Endodermal cell (in vitro differentiated cells): ENCODE results near the gene CYP19A1. TPM values are rescaled to one million over a fixed set of nuclear protein-coding genes. Genes with fewer than 3 reads are reported as not detected.

ENCODE experiments used
- DNase-seq: peaks from one replicate; pipeline ENCODE4 v3.0.0-alpha.2; 2017
- H3K27ac ChIP-seq: 2 replicates; pipeline ENCODE4 v1.5.1; 2013; ENCODE audit warnings: mild to moderate bottlenecking, low read depth, low read length, moderate library complexity
- H3K27me3 ChIP-seq: 2 replicates; pipeline ENCODE4 v1.6.1; 2013; ENCODE audit warnings: mild to moderate bottlenecking, low read length, moderate library complexity; ENCODE audit not compliant: insufficient read depth, control insufficient read depth, poor library complexity, severe bottlenecking
- H3K36me3 ChIP-seq: 2 replicates; pipeline ENCODE4 v1.7.0; 2013; ENCODE audit warnings: mild to moderate bottlenecking, low read length, moderate library complexity; ENCODE audit not compliant: control insufficient read depth, insufficient read depth
- H3K4me1 ChIP-seq: one replicate; pipeline ENCODE4 v1.7.0; 2013; ENCODE audit warnings: low read length; ENCODE audit not compliant: control insufficient read depth, insufficient read depth
- H3K4me3 ChIP-seq: 2 replicates; pipeline ENCODE4 v1.5.1; 2013; ENCODE audit warnings: mild to moderate bottlenecking, low read length, moderate library complexity
- H3K9ac ChIP-seq: 2 replicates; pipeline ENCODE4 v1.6.1; 2013; ENCODE audit warnings: mild to moderate bottlenecking, low read length, moderate library complexity; ENCODE audit not compliant: poor library complexity, severe bottlenecking; ENCODE audit errors: extremely low read depth
- H3K9me3 ChIP-seq: 2 replicates; pipeline ENCODE4 v1.6.1; 2013; ENCODE audit warnings: mild to moderate bottlenecking, low read length, moderate library complexity; ENCODE audit not compliant: control insufficient read depth
- H3K27ac Mint-ChIP-seq: 2 replicates; pipeline ENCODE4 v1.8.0; 2020; ENCODE audit warnings: mixed read lengths
- H3K27me3 Mint-ChIP-seq: 2 replicates; pipeline ENCODE4 v1.8.0; 2021; ENCODE audit warnings: mild to moderate bottlenecking, mixed read lengths; ENCODE audit not compliant: insufficient read depth
- H3K36me3 Mint-ChIP-seq: 2 replicates; pipeline ENCODE4 v1.8.0; 2020; ENCODE audit warnings: low read depth, mixed read lengths
- H3K4me1 Mint-ChIP-seq: 2 replicates; pipeline ENCODE4 v1.8.0; 2020; ENCODE audit warnings: mixed read lengths
- H3K4me3 Mint-ChIP-seq: 2 replicates; pipeline ENCODE4 v1.8.0; 2020; ENCODE audit warnings: mild to moderate bottlenecking, moderate library complexity, mixed read lengths
- H3K9me3 Mint-ChIP-seq: 2 replicates; pipeline ENCODE4 v1.8.0; 2020; ENCODE audit warnings: mild to moderate bottlenecking, mixed read lengths
- WGBS, 2 experiments: methylation state at CpG; one replicate each; pipeline versions ENCODE4 v1.1.5 to v1.1.7; 2013; ENCODE audit warnings: missing lambda C conversion rate in 2 of 2, mixed read lengths in 1 of 2; ENCODE audit not compliant: insufficient coverage in 1 of 2, insufficient read length in 1 of 2; 5-methylcytosine and 5-hydroxymethylcytosine counted together
- total RNA-seq, 2 donors: library from RNA; stranded (reverse); fragmentation: NEBNext Ultra II Directional in 1 of 2; extraction: Animal tissue kit (Norgen Biotek cat#: 25700) in 1 of 2; gene quantifications; 2 replicates in 1 of 2; 3 replicates in 1 of 2; pipeline ENCODE4 v1.2.1, GENCODE V29; 2021
- TF ChIP-seq, protein P1 (sequence below): fragments of 200-600 bp; sonication (generic); conservative IDR thresholded peaks from 2 replicates; pipeline ENCODE4 v1.5.0; 2021; ENCODE audit warnings: antibody characterized with exemption, mild to moderate bottlenecking

CYP19A1 gene
- total RNA-seq, 2 donors from 2014 or later = not detected

DNA sequence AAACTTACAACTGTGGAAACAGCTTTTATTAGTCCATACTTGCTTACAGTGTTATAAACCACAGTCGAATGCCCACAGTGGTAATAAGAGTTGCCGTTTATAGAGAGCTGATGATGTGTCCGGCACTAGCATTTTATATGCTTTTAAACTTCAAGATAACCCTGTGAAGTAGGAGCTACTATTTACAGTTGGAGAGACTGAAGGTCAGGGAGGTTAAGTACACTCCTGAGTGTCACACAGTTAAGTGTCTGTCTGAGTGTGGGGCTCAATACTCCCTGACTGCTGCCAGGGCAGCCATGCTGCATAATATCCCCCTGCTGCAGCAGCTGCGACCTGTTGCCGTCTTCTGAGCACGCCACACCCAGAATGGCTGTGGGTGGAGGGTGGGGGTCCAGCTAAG, 153.8 kb downstream of the CYP19A1 start:
- WGBS, 2 experiments = 92 to 100% methylated on average over 3 to 6 of the region's 6 CpGs
- H3K4me3 ChIP-seq = no peak overlapping the region
- DNase-seq = no peak
- no peak overlapping the region for H3K9ac ChIP-seq
- H3K27me3 Mint-ChIP-seq = peaks cover 6% of the 10 kb centered on the region
- no peaks in the 10 kb centered on the region for H3K36me3 ChIP-seq
- no peaks in the 10 kb centered on the region for H3K4me1 ChIP-seq
- no peaks in the 10 kb centered on the region for H3K9me3 ChIP-seq
- no peak overlapping the region for H3K27ac Mint-ChIP-seq
- H3K36me3 Mint-ChIP-seq = no peaks in the 10 kb centered on the region
- H3K27me3 ChIP-seq = no peaks in the 10 kb centered on the region
- TF ChIP-seq, protein P1, sequence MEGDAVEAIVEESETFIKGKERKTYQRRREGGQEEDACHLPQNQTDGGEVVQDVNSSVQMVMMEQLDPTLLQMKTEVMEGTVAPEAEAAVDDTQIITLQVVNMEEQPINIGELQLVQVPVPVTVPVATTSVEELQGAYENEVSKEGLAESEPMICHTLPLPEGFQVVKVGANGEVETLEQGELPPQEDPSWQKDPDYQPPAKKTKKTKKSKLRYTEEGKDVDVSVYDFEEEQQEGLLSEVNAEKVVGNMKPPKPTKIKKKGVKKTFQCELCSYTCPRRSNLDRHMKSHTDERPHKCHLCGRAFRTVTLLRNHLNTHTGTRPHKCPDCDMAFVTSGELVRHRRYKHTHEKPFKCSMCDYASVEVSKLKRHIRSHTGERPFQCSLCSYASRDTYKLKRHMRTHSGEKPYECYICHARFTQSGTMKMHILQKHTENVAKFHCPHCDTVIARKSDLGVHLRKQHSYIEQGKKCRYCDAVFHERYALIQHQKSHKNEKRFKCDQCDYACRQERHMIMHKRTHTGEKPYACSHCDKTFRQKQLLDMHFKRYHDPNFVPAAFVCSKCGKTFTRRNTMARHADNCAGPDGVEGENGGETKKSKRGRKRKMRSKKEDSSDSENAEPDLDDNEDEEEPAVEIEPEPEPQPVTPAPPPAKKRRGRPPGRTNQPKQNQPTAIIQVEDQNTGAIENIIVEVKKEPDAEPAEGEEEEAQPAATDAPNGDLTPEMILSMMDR = no peak
- H3K4me1 Mint-ChIP-seq = no peaks in the 10 kb centered on the region
- no peaks in the 10 kb centered on the region for H3K9me3 Mint-ChIP-seq
- no peak overlapping the region for H3K27ac ChIP-seq
- no peak overlapping the region for H3K4me3 Mint-ChIP-seq

DNA sequence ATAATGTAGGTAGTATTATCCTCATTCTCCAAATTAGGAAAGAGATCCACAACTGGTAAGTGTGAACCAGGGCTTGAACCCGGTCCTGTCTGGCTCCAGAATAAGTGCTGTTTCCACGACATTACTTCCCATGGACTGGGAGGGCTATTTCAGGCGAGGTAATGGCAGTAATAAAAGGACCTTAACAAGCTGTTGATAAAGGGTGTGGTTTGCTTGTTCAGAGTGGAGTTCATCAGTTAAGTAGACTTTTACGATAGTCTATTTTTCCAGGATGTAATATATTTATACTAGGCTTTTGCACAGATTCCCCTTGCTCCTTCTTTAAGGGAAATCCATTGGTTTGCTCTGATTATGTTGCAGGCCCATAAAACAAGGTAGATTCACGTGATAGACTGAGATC, 155.3 kb downstream of the CYP19A1 start:
- no peaks in the 10 kb centered on the region for H3K27me3 ChIP-seq
- Mint-ChIP-seq H3K27me3 (peaks cover 5% of the 10 kb centered on the region), H3K27ac (no peak overlapping the region), H3K4me1 (no peaks in the 10 kb centered on the region), H3K9me3 (no peaks in the 10 kb centered on the region), H3K4me3 (no peak overlapping the region), H3K36me3 (no peaks in the 10 kb centered on the region)
- TF ChIP-seq, protein P1 = no peak
- H3K9me3 ChIP-seq = no peaks in the 10 kb centered on the region
- H3K36me3 ChIP-seq = no peaks in the 10 kb centered on the region
- no peak overlapping the region for H3K27ac ChIP-seq
- H3K9ac ChIP-seq = no peak overlapping the region
- no peak overlapping the region for H3K4me3 ChIP-seq
- 94 to 100% methylated on average over 3 to 5 of the region's 5 CpGs for WGBS, 2 experiments
- H3K4me1 ChIP-seq = no peaks in the 10 kb centered on the region
- DNase-seq = no peak

DNA sequence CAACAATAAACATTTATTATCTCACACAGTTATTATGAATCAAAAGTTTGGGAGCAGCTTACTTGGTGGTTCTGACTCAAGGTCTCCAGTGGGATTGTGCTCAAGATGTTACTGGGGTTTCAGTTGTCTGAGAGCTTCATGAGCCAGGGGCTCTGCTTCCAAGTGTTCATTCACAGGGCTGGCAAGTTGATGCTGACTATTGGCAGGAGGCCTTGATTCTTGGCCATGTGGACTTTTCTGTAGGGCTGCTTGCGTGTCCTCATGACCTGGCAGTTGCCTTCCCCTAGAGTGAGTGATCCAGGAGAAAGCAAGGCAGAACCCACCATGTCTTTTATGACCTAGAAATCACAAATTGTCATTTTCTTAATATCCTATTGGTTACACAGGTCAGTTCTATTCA, 156.5 kb downstream of the CYP19A1 start:
- H3K27ac ChIP-seq = no peak overlapping the region
- Mint-ChIP-seq H3K9me3 (no peaks in the 10 kb centered on the region), H3K4me1 (no peaks in the 10 kb centered on the region), H3K36me3 (no peaks in the 10 kb centered on the region), H3K27ac (no peak overlapping the region), H3K27me3 (peaks cover 3% of the 10 kb centered on the region), H3K4me3 (no peak overlapping the region)
- H3K4me3 ChIP-seq = no peak overlapping the region
- DNase-seq = no peak
- no peaks in the 10 kb centered on the region for H3K9me3 ChIP-seq
- H3K4me1 ChIP-seq = no peaks in the 10 kb centered on the region
- H3K27me3 ChIP-seq = no peaks in the 10 kb centered on the region
- no peaks in the 10 kb centered on the region for H3K36me3 ChIP-seq
- no peak overlapping the region for H3K9ac ChIP-seq
- 33 to 39% methylated on average over 1 of the region's 1 CpG for WGBS, 2 experiments
- TF ChIP-seq, protein P1 = no peak
